RWPE2 (cell line): ENCODE data around the gene POLD1.

Source experiments
- ATAC-seq: fragments of 200-7000 bp; cut with Tn5 transposase; 3 replicates; pipeline ENCODE4 v1.9.1; 2021; ENCODE audit warnings: low read depth
- DNase-seq: peaks from one replicate; pipeline ENCODE4 v3.0.0-alpha.2; 2020; ENCODE audit warnings: low spot score
- H3K27ac ChIP-seq: fragments of 450-650 bp; 2 replicates; pipeline ENCODE4 v1.5.1; 2017; ENCODE audit warnings: mild to moderate bottlenecking; ENCODE audit not compliant: poor library complexity, severe bottlenecking
- H3K27me3 ChIP-seq: fragments of 250-450 bp; sonication (Bioruptor Pico); 2 replicates; pipeline ENCODE4 v1.5.1; 2021; ENCODE audit warnings: mild to moderate bottlenecking, moderate library complexity; ENCODE audit not compliant: insufficient read depth, poor library complexity, severe bottlenecking
- H3K36me3 ChIP-seq: fragments of 250-450 bp; sonication (Bioruptor Pico); 2 replicates; pipeline ENCODE4 v1.5.1; 2020; ENCODE audit warnings: low read depth, mild to moderate bottlenecking, moderate library complexity
- H3K4me1 ChIP-seq: fragments of 250-450 bp; sonication (Bioruptor Pico); 2 replicates; pipeline ENCODE4 v1.5.1; 2021; ENCODE audit warnings: mild to moderate bottlenecking, moderate library complexity; ENCODE audit not compliant: insufficient read depth, poor library complexity, severe bottlenecking
- H3K4me3 ChIP-seq: fragments of 250-450 bp; sonication (Bioruptor Pico); 2 replicates; pipeline ENCODE4 v1.5.1; 2021; ENCODE audit warnings: mild to moderate bottlenecking, moderate library complexity; ENCODE audit not compliant: severe bottlenecking
- H3K9me3 ChIP-seq: fragments of 250-450 bp; sonication (Bioruptor Pico); 2 replicates; pipeline ENCODE4 v1.5.1; 2021; ENCODE audit warnings: mild to moderate bottlenecking, moderate library complexity; ENCODE audit not compliant: severe bottlenecking
- TF ChIP-seq, protein P1 (sequence below): fragments of 450-650 bp; IDR thresholded peaks from one replicate; pipeline ENCODE4 v1.5.1; 2017; ENCODE audit warnings: mild to moderate bottlenecking, moderate library complexity; ENCODE audit not compliant: poor library complexity, severe bottlenecking

Gene POLD1

DNA sequence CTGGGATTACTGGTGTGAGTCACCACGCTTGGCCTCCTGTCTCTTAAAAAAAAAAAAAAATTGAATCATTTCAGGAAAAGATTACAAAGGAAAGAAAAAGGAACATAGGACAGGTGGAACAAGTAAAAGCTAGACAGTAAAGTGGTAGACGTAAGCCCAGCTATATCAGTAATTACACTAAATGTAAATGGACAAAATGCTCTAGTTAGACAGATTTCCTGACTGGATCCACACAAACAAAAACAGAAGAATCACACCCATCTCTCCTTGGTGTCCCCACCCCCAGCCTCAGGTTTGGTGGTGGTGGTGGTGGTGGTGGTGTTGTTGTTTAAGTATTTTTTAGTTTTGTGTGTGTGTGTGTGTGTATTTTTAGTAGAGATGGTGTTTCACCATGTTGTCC is 28.3 kb downstream of the POLD1 start:
- DNase-seq (no peak), ATAC-seq (no peak)
- no peak overlapping the region for H3K4me3 ChIP-seq
- H3K4me1 ChIP-seq = no peaks in the 10 kb centered on the region
- H3K27ac ChIP-seq = no peak overlapping the region
- peaks cover 48% of the 10 kb centered on the region for H3K36me3 ChIP-seq
- TF ChIP-seq, protein P1, sequence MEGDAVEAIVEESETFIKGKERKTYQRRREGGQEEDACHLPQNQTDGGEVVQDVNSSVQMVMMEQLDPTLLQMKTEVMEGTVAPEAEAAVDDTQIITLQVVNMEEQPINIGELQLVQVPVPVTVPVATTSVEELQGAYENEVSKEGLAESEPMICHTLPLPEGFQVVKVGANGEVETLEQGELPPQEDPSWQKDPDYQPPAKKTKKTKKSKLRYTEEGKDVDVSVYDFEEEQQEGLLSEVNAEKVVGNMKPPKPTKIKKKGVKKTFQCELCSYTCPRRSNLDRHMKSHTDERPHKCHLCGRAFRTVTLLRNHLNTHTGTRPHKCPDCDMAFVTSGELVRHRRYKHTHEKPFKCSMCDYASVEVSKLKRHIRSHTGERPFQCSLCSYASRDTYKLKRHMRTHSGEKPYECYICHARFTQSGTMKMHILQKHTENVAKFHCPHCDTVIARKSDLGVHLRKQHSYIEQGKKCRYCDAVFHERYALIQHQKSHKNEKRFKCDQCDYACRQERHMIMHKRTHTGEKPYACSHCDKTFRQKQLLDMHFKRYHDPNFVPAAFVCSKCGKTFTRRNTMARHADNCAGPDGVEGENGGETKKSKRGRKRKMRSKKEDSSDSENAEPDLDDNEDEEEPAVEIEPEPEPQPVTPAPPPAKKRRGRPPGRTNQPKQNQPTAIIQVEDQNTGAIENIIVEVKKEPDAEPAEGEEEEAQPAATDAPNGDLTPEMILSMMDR = no peak
- peaks cover 4% of the 10 kb centered on the region for H3K9me3 ChIP-seq
- H3K27me3 ChIP-seq = no peaks in the 10 kb centered on the region

DNA sequence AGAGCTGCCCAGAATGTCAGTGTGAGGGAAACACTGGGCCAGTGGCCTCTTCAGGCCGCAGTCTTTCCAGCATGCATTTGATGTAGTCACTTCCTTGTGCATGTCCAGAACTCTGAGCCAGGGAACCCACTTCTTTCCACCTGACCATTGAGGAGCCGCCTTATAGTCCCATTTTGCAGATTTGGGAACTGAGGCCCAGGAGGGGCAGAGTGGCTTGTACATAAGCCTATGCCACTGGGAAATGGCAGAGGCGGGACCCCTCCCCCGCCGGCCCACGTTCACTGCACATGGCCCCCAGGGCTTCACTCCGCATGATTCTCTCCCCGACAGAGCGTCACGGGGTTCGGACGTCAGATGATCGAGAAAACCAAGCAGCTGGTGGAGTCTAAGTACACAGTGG is 28.9 kb downstream of the POLD1 start:
- no peak for ATAC-seq
- no peaks in the 10 kb centered on the region for H3K4me1 ChIP-seq
- no peaks in the 10 kb centered on the region for H3K27me3 ChIP-seq
- no peak overlapping the region for H3K4me3 ChIP-seq
- DNase-seq = no peak
- H3K27ac ChIP-seq = no peak overlapping the region
- TF ChIP-seq, protein P1 = no peak
- peaks cover 46% of the 10 kb centered on the region for H3K36me3 ChIP-seq
- H3K9me3 ChIP-seq = peaks cover 4% of the 10 kb centered on the region

DNA sequence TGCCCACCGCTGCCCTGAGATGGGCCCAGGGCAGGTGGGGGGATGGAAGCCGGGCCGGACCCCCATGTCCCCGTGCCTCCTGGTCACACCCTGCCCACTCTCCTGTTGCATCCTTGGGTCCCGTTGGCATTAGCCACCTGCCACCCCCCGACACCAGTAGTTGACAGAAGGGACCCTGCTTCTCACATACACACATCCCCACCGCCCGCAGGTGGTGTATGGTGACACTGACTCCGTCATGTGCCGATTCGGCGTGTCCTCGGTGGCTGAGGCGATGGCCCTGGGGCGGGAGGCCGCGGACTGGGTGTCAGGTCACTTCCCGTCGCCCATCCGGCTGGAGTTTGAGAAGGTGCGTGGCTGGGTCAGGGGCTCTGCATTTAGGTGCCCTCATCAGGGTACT is 29.4 kb downstream of the POLD1 start:
- H3K36me3 ChIP-seq = peaks cover 43% of the 10 kb centered on the region
- TF ChIP-seq, protein P1 = no peak

DNA sequence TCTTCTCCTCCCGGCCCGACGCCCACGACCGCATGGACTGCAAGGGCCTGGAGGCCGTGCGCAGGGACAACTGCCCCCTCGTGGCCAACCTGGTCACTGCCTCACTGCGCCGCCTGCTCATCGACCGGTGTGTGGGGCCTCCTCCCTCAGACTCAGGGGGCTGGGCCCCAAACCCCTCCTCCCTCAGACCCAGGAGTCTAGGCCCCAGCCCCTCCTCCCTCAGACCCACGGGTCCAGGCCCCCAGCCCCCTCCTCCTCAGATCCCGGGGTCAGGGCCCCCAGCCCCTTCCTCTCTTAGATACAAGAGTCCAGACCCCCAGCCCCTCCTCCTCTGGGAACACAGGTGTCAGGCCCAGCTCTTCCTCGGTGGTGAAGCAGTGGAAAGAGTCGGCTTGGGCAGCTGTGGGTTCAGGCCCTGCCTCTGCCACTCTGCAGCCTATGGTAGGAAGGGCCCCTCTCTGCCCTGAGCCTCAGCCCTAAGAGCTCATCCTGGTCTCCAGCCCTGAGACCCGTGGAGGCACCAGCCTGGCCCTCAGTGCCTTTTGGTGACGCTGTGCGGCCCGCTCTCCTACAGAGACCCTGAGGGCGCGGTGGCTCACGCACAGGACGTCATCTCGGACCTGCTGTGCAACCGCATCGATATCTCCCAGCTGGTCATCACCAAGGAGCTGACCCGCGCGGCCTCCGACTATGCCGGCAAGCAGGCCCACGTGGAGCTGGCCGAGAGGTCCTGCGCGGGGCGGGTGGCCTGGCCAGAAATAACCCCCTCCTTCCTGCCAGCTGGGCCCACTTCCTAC is 30.9 kb downstream of the POLD1 start:
- Histone ChIP-seq H3K27me3 (peaks cover 15% of the 10 kb centered on the region), H3K27ac (no peak overlapping the region), H3K4me1 (no peaks in the 10 kb centered on the region), H3K36me3 (peaks cover 30% of the 10 kb centered on the region), H3K9me3 (peaks cover 4% of the 10 kb centered on the region), H3K4me3 (no peak overlapping the region)
- DNase-seq = no peak
- ATAC-seq = peak; percentile 34
- TF ChIP-seq, protein P1 = peak; percentile 58

More for the DNA sequence above, 29.4 kb downstream of the POLD1 start:
- Histone ChIP-seq H3K27me3 (no peaks in the 10 kb centered on the region), H3K27ac (no peak overlapping the region), H3K4me3 (no peak overlapping the region), H3K4me1 (no peaks in the 10 kb centered on the region), H3K9me3 (peaks cover 4% of the 10 kb centered on the region)
- ATAC-seq (no peak), DNase-seq (no peak)

DNA sequence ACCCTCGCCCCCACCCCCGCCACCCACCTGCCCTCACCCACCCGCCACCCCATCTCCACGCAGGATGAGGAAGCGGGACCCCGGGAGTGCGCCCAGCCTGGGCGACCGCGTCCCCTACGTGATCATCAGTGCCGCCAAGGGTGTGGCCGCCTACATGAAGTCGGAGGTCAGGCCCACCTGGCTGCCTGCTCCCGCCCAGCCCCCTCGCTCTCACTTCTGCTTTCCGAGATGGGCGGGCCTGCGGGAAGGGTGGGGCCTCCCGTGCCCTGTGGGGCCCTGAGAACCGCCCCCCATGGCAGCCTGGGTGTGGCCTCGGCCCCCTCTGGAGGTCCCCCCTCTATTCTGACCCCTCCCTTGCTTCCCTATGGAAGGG is 31.5 kb downstream of the POLD1 start:
- ATAC-seq = no peak
- no peak for DNase-seq
- TF ChIP-seq, protein P1 = no peak
- Histone ChIP-seq H3K36me3 (peaks cover 26% of the 10 kb centered on the region), H3K27me3 (peaks cover 17% of the 10 kb centered on the region), H3K4me1 (no peaks in the 10 kb centered on the region), H3K9me3 (peaks cover 4% of the 10 kb centered on the region), H3K27ac (no peak overlapping the region), H3K4me3 (no peak overlapping the region)
